HepG2 (cell line): ENCODE results near the gene JAM2. TPM values are rescaled to one million over a fixed set of nuclear protein-coding genes. Genes with fewer than 3 reads are reported as not detected.

Source experiments
- ATAC-seq: fragments of 200-7000 bp; cut with Tn5 transposase; 3 replicates; pipeline ENCODE4 v1.9.1; 2020; ENCODE audit warnings: mild to moderate bottlenecking, moderate library complexity
- Bru-seq: library from RNA; stranded (reverse); fragments of 400-500 nt; gene quantifications from one replicate; lab custom pipeline; 2021; lab: Mats Ljungman, UMichigan
- BruChase-seq, 2 experiments: library from RNA; stranded (reverse); fragments of 400-500 nt; gene quantifications; one replicate each; lab custom pipeline; 2021; lab: Mats Ljungman, UMichigan
- BruUV-seq: library from RNA; stranded (reverse); fragments of 400-500 nt; replicated peaks from 2 replicates; lab custom pipeline; 2021; lab: Mats Ljungman, UMichigan
- CTCF ChIA-PET: fragments of 300-600 bp; formaldehyde crosslinking; extraction: SDS; loops from one replicate; lab custom pipeline; 2021; ENCODE audit warnings: low total read pairs, inconsistent platforms, low intra/inter-chr PET ratio; lab: Yijun Ruan, JAX
- POLR2A ChIA-PET: fragments of 350-600 bp; sonication (Branson Sonifier 250); formaldehyde crosslinking; loops from one replicate; lab custom pipeline; 2020; ENCODE audit warnings: antibody characterized with exemption, inconsistent platforms; lab: Yijun Ruan, JAX
- DNase-seq: peaks from one replicate; pipeline ENCODE4 v3.0.0-alpha.2; 2015; ENCODE audit warnings: low spot score
- FAIRE-seq: peaks from 3 replicates; lab custom pipeline; 2011; peaks lifted over from hg19 to GRCh38; lab: Jason Lieb, UNC
- H2AFZ ChIP-seq: one replicate; pipeline ENCODE4 v1.6.1; 2011; ENCODE audit warnings: low read length, inconsistent platforms
- H3K27ac ChIP-seq: fragments of 300-600 bp; 3 replicates; pipeline ENCODE4 v1.8.0; 2011; ENCODE audit warnings: mixed run types, mild to moderate bottlenecking, mixed read lengths, low read length, inconsistent platforms; ENCODE audit not compliant: insufficient read depth; ENCODE audit errors: extremely low read length
- H3K27me3 ChIP-seq, 2 experiments: fragments of 200-600 bp in 1 of 2; 2 replicates in 1 of 2; 3 replicates in 1 of 2; pipeline versions ENCODE4 v1.6.0 to v1.8.0; 2011; ENCODE audit warnings: low read length in 2 of 2, mild to moderate bottlenecking in 2 of 2, moderate library complexity in 2 of 2, inconsistent platforms in 1 of 2; ENCODE audit not compliant: insufficient read depth in 2 of 2, control insufficient read depth in 1 of 2
- H3K36me3 ChIP-seq, 2 experiments: fragments of 200-600 bp in 1 of 2; replicated peaks in 1 of 2; 2 replicates in 1 of 2; 3 replicates in 1 of 2; pipeline versions ENCODE4 v1.5.1 to v1.8.0; 2011; ENCODE audit warnings: low read length in 2 of 2, inconsistent platforms in 1 of 2; ENCODE audit not compliant: insufficient read depth in 2 of 2, control insufficient read depth in 1 of 2
- H3K4me1 ChIP-seq: 2 replicates; pipeline ENCODE4 v1.5.1; 2012; ENCODE audit warnings: low read length, inconsistent platforms; ENCODE audit not compliant: insufficient read depth
- H3K4me2 ChIP-seq: 2 replicates; pipeline ENCODE4 v1.6.0; 2011; ENCODE audit warnings: low read depth, low read length, inconsistent platforms
- H3K4me3 ChIP-seq, 3 experiments: fragments of 200-600 bp in 1 of 3; sonication (generic), shearing (Covaris generic) in 1 of 3; replicated peaks in 1 of 3; 2 replicates each; pipeline ENCODE4 v1.5.1; 2011 to 2016; ENCODE audit warnings: low read length in 3 of 3, inconsistent platforms in 2 of 3, low read depth in 2 of 3, mild to moderate bottlenecking in 2 of 3, control low read depth in 1 of 3, mixed read lengths in 1 of 3; ENCODE audit not compliant: insufficient read depth in 1 of 3
- H3K79me2 ChIP-seq: one replicate; pipeline ENCODE4 v1.6.1; 2011; ENCODE audit warnings: low read length, inconsistent platforms; ENCODE audit not compliant: insufficient read depth
- H3K9ac ChIP-seq: 2 replicates; pipeline ENCODE4 v1.6.0; 2011; ENCODE audit warnings: mild to moderate bottlenecking, low read depth, low read length, inconsistent platforms; ENCODE audit not compliant: insufficient read depth
- H3K9me3 ChIP-seq: 2 replicates; pipeline ENCODE4 v1.5.1; 2012; ENCODE audit warnings: mild to moderate bottlenecking, low read length
- H4K20me1 ChIP-seq: 2 replicates; pipeline ENCODE4 v1.6.0; 2011; ENCODE audit warnings: inconsistent platforms, mild to moderate bottlenecking, low read length, moderate library complexity; ENCODE audit not compliant: insufficient read depth
- ATF7-NPFF ChIP-seq: sonication (generic); formaldehyde crosslinking; IDR thresholded peaks from 2 replicates; pipeline ENCODE4 v1.8.1; 2023; ENCODE audit warnings: mild to moderate bottlenecking, low read depth, missing genetic modification reagents, moderate library complexity
- FOXP1 ChIP-seq, 2 experiments: fragments of 450-650 bp in 1 of 2; IDR thresholded peaks; 2 replicates each; pipeline ENCODE4 v1.6.1; 2017 to 2018; ENCODE audit warnings: antibody characterized with exemption in 1 of 2
- NBN ChIP-seq: fragments of 450-650 bp; conservative IDR thresholded peaks from 2 replicates; pipeline ENCODE4 v1.6.1; 2017
- NFKB2 ChIP-seq: sonication (generic); formaldehyde crosslinking; IDR thresholded peaks from 2 replicates; pipeline ENCODE4 v1.4.0; 2020; ENCODE audit warnings: missing genetic modification reagents, borderline replicate concordance
- ZBTB42 ChIP-seq: sonication (generic); formaldehyde crosslinking; IDR thresholded peaks from 2 replicates; pipeline ENCODE4 v1.5.0; 2020; ENCODE audit warnings: mild to moderate bottlenecking, missing genetic modification reagents
- ZFP37 ChIP-seq: sonication (generic); formaldehyde crosslinking; IDR thresholded peaks from 2 replicates; pipeline ENCODE4 v1.4.0; 2020; ENCODE audit warnings: missing genetic modification reagents, borderline replicate concordance
- ZKSCAN8 ChIP-seq: IDR thresholded peaks from 2 replicates; pipeline ENCODE4 v1.6.1; 2016; ENCODE audit warnings: borderline replicate concordance, missing genetic modification reagents, missing compliant biosample characterization
- ZNF558 ChIP-seq: sonication (generic); formaldehyde crosslinking; IDR thresholded peaks from 2 replicates; pipeline ENCODE4 v1.9.0; 2022; ENCODE audit warnings: mild to moderate bottlenecking, missing genetic modification reagents, borderline replicate concordance
- ZNF567 ChIP-seq: sonication (generic); formaldehyde crosslinking; IDR thresholded peaks from 2 replicates; pipeline ENCODE4 v1.8.1; 2023; ENCODE audit warnings: mild to moderate bottlenecking, missing genetic modification reagents, borderline replicate concordance
- ZNF747 ChIP-seq: sonication (generic); formaldehyde crosslinking; IDR thresholded peaks from 2 replicates; pipeline ENCODE4 v1.8.1; 2023; ENCODE audit warnings: missing genetic modification reagents, mild to moderate bottlenecking, borderline replicate concordance
- WGBS: methylation state at CpG from one replicate; pipeline ENCODE4 v1.1.6; 2017; ENCODE audit warnings: low lambda C conversion rate; 5-methylcytosine and 5-hydroxymethylcytosine counted together
- in situ Hi-C: cut with HindIII; loops from 2 replicates; pipeline ENCODE4 v1.10.0; 2017; ENCODE audit warnings: low pct_unique_long_range_greater_than_20kb; ENCODE audit not compliant: extremely low pct_ligation_motif_present
- intact Hi-C: fragments of 100-400 bp; cut with micrococcal nuclease; formaldehyde crosslinking; loops from one replicate; pipeline ENCODE4 v1.10.0; 2022; ENCODE audit not compliant: unreplicated experiment
- long read RNA-seq, 2 experiments: library from RNA in 1 of 2; library from polyadenylated mRNA in 1 of 2; stranded (forward) in 1 of 2; unstranded in 1 of 2; transcript quantifications; one replicate each; pipeline ENCODE4 v2.0.0, GENCODE V29; 2019 to 2022
- polyA minus RNA-seq, 3 experiments: library from RNA; depleted of rRNA, polyadenylated mRNA; stranded (reverse); fragments of >200 nt; gene quantifications; 2 replicates each; pipeline ENCODE4 v1.2.3, GENCODE V29; 2011; ENCODE audit warnings: low replicate concordance in 1 of 3
- polyA plus RNA-seq, 8 experiments: library from polyadenylated mRNA; depleted of rRNA in 3 of 8; stranded (reverse) in 7 of 8; unstranded in 1 of 8; fragments of >200 nt; fragmentation: Illumina TruSeq in 4 of 8; extraction: Trizol in 4 of 8; gene quantifications; 2 replicates each; pipeline versions ENCODE4 v1.2.1 to v1.2.3, GENCODE V29; 2011 to 2016; ENCODE audit warnings: low read depth in 4 of 8, missing spikeins in 1 of 8, mixed read lengths in 1 of 8; ENCODE audit not compliant: insufficient read depth in 1 of 8
- total RNA-seq, 5 experiments: library from RNA; depleted of rRNA; stranded (reverse); fragments of >200 nt; fragmentation: Illumina TruSeq; extraction: Trizol; gene quantifications; 2 replicates each; pipeline ENCODE4 v1.2.3, GENCODE V29; 2016; ENCODE audit warnings: low read depth in 1 of 5
- TF ChIP-seq, protein P1 (sequence below): sonication (generic); formaldehyde crosslinking; IDR thresholded peaks from 2 replicates; pipeline ENCODE4 v1.4.0; 2020; ENCODE audit warnings: missing genetic modification reagents
- TF ChIP-seq, protein P2 (sequence below): sonication (generic); formaldehyde crosslinking; IDR thresholded peaks from 2 replicates; pipeline ENCODE4 v1.8.1; 2023; ENCODE audit warnings: missing genetic modification reagents, mild to moderate bottlenecking, borderline replicate concordance

The JAM2 gene, protein sequence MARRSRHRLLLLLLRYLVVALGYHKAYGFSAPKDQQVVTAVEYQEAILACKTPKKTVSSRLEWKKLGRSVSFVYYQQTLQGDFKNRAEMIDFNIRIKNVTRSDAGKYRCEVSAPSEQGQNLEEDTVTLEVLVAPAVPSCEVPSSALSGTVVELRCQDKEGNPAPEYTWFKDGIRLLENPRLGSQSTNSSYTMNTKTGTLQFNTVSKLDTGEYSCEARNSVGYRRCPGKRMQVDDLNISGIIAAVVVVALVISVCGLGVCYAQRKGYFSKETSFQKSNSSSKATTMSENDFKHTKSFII
- total RNA-seq (2016; rRNA removed; fragmentation: Illumina TruSeq; extraction: Trizol), result not detected in 2 replicates
- not detected in 2 replicates for total RNA-seq (2016; cell fraction: cytosol; rRNA removed; fragmentation: Illumina TruSeq; extraction: Trizol; ENCODE audit: low read depth)
- not detected in 2 replicates for total RNA-seq (2016; cell fraction: insoluble cytoplasmic fraction; rRNA removed; fragmentation: Illumina TruSeq; extraction: Trizol)
- not detected in 2 replicates for total RNA-seq (2016; cell fraction: membrane; rRNA removed; fragmentation: Illumina TruSeq; extraction: Trizol)
- not detected in 2 replicates for total RNA-seq (2016; cell fraction: nucleus; rRNA removed; fragmentation: Illumina TruSeq; extraction: Trizol)
- polyA plus RNA-seq (2011; rRNA removed), result 0.04 and 0.07 TPM in 2 replicates
- not detected in 2 replicates for polyA plus RNA-seq (2011; cell fraction: cytosol; rRNA removed)
- 0.10 TPM in 1 of 2 replicates, not detected in the other for polyA plus RNA-seq (2011; cell fraction: nucleus; rRNA removed)
- 0.12 TPM in 1 of 2 replicates, not detected in the other for polyA plus RNA-seq (2012)
- not detected in 2 replicates for polyA plus RNA-seq (2016; cell fraction: cytosol; fragmentation: Illumina TruSeq; extraction: Trizol; ENCODE audit: low read depth)
- polyA plus RNA-seq (2016; cell fraction: insoluble cytoplasmic fraction; fragmentation: Illumina TruSeq; extraction: Trizol; ENCODE audit: low read depth), result not detected in 2 replicates
- not detected in 2 replicates for polyA plus RNA-seq (2016; cell fraction: membrane; fragmentation: Illumina TruSeq; extraction: Trizol; ENCODE audit: low read depth)
- not detected in 2 replicates for polyA plus RNA-seq (2016; cell fraction: nucleus; fragmentation: Illumina TruSeq; extraction: Trizol; ENCODE audit: insufficient read depth, low read depth)
- not detected in 2 replicates for polyA minus RNA-seq (2011; rRNA and poly(A)+ RNA removed; ENCODE audit: low replicate concordance)
- not detected in 2 replicates for polyA minus RNA-seq (2011; cell fraction: cytosol; rRNA and poly(A)+ RNA removed)
- not detected in 2 replicates for polyA minus RNA-seq (2011; cell fraction: nucleus; rRNA and poly(A)+ RNA removed)
- percentile 4 among the genes with signal in this experiment for Bru-seq, nascent RNA
- percentile 2 among the genes with signal in this experiment for BruChase-seq, experiment 1, labeled RNA remaining after a 6-hour chase
- BruChase-seq, experiment 2, labeled RNA remaining after a 2-hour chase, result percentile 1 among the genes with signal in this experiment
- long read RNA-seq, experiment 1, result 0 reads
- long read RNA-seq, experiment 2, result 0 reads

DNA sequence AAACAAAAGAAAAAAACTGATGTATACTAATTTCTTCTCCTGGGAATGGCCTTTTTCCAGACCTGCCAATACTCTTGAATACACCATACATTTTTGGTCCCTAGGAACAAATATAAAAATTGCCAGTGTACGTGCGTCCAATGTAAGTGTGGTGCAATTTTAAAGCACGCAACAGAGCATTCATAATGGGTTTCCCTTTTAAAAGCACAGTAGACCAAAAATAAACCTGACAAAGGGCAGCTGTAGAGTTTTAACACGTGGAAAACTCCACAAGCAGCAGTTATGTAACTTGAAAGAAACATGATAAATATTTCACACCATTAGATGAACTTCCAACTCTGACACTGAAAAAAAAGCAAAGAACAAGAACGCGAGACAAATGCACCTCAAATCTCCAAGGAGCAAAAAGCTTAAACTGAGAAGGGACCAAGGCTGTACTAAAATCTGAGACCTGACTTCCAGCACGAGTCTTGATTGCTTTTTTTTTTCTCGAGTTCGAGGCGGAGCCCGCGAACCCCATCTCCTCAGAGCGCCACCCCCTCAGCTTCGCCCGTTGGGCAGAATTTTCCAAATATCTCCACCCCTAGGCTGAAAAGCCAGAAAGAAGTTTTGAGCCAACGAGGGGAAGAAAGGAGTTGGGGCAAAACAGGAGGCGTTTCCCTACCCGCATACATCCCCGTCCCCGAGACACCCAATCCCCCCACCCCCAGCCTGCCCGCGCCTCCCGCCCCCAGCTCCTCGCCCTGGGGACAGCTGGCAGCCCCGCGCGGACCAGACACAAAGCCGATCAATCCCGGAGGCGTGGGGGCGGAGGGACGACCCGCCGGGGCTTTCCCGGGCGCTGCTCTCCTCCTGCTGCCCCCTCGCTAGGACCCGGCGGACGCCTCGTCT is at the start of gene JAM2:
JAM2 (plus strand) TSS at position 599 of the 891 bp plus-strand sequence. CDS start 564 bp downstream, outside the sequence.
- TF ChIP-seq FOXP1 (IDR thresholded peaks at IDR 0.05), result no peak
- no peak for TF ChIP-seq FOXP1 (CRISPR knock-in tag; IDR thresholded peaks at IDR 0.05)
- TF ChIP-seq, protein P1, sequence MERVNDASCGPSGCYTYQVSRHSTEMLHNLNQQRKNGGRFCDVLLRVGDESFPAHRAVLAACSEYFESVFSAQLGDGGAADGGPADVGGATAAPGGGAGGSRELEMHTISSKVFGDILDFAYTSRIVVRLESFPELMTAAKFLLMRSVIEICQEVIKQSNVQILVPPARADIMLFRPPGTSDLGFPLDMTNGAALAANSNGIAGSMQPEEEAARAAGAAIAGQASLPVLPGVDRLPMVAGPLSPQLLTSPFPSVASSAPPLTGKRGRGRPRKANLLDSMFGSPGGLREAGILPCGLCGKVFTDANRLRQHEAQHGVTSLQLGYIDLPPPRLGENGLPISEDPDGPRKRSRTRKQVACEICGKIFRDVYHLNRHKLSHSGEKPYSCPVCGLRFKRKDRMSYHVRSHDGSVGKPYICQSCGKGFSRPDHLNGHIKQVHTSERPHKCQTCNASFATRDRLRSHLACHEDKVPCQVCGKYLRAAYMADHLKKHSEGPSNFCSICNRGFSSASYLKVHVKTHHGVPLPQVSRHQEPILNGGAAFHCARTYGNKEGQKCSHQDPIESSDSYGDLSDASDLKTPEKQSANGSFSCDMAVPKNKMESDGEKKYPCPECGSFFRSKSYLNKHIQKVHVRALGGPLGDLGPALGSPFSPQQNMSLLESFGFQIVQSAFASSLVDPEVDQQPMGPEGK (CRISPR knock-in tag), result no peak
- TF ChIP-seq ZNF747 (CRISPR knock-in tag), result no peak
- TF ChIP-seq NFKB2, result no peak
- TF ChIP-seq ZNF567 (CRISPR knock-in tag), result no peak
- TF ChIP-seq ZNF558 (CRISPR knock-in tag), result no peak
- no peak for TF ChIP-seq ATF7-NPFF
- TF ChIP-seq, protein P2, sequence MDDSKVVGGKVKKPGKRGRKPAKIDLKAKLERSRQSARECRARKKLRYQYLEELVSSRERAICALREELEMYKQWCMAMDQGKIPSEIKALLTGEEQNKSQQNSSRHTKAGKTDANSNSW (CRISPR knock-in tag), result no peak
- no peak for TF ChIP-seq ZFP37 (CRISPR knock-in tag)
- TF ChIP-seq ZKSCAN8, result no peak
- TF ChIP-seq NBN, result no peak
- no peak for TF ChIP-seq ZBTB42 (CRISPR knock-in tag)
- ATAC-seq (peak; percentile 82), DNase-seq (no peak), FAIRE-seq (no peak)
- BruUV-seq, result no TSS peak
- H4K20me1 ChIP-seq, result no peaks in the 10 kb centered on the region
- 6% methylated on average over 20 of the region's 41 CpGs for WGBS
- in situ Hi-C loops, result no loop called here
- peak within 1 kb of the TSS; percentile 50 to 71 (median 54); a peak in 5 of 6 replicates for H3K4me3 ChIP-seq
- H3K79me2 ChIP-seq, result no peaks in the 10 kb centered on the region
- POLR2A ChIA-PET, result no interaction called here
- H2AFZ ChIP-seq, result no peak within 1 kb of the TSS
- no peak within 1 kb of the TSS for H3K9ac ChIP-seq
- H3K27me3 ChIP-seq, result peaks cover 0 to 33% of the 10 kb centered on the region in 2 experiments; a peak in 2 of 5 replicates
- H3K27ac ChIP-seq, result no peak within 1 kb of the TSS
- CTCF ChIA-PET, result interaction anchor here (1.6 kb wide), 1 partner anchor 31 kb away, joined by 4 read pairs; no protein-coding TSS in a partner anchor
- peak within 1 kb of the TSS; percentile 66 for H3K4me2 ChIP-seq
- no peaks in the 10 kb centered on the region for H3K9me3 ChIP-seq
- intact Hi-C loops, result loop anchor here (1.0 kb wide), 1 partner anchor 31 kb away; no protein-coding TSS in a partner anchor
- no peaks in the 10 kb centered on the region for H3K36me3 ChIP-seq
- peaks cover 8% of the 10 kb centered on the region; the same call in 1 of the 2 replicates for H3K4me1 ChIP-seq
